Natural killer cell (primary cell): Measurements from ENCODE around the gene CARD8. TPM values are rescaled to one million over a fixed set of nuclear protein-coding genes. Genes with fewer than 3 reads are reported as not detected.

Source experiments
- ATAC-seq, 3 donors: fragments of 150-1000 bp in 2 of 3; fragments of 200-7000 bp in 1 of 3; cut with Tn5 transposase; 1 replicate in 1 of 3; 2 replicates in 2 of 3; pipeline ENCODE4 v1.10.0; 2021; ENCODE audit warnings: mild to moderate bottlenecking in 2 of 3, moderate library complexity in 2 of 3
- DNase-seq, 2 donors: peaks; one replicate each; pipeline versions ENCODE4 v3.0.0 to v3.0.0-alpha.2; 2013 to 2021; ENCODE audit warnings: mixed read lengths in 1 of 2
- H3K27ac ChIP-seq: one replicate; pipeline ENCODE4 v1.5.1; 2013; ENCODE audit warnings: mild to moderate bottlenecking, low read length
- H3K27me3 ChIP-seq: one replicate; pipeline ENCODE4 v1.6.1; 2013; ENCODE audit warnings: low read length; ENCODE audit not compliant: control insufficient read depth, insufficient read depth
- H3K36me3 ChIP-seq: one replicate; pipeline ENCODE4 v1.6.1; 2013; ENCODE audit warnings: low read length; ENCODE audit not compliant: control insufficient read depth, insufficient read depth
- H3K4me1 ChIP-seq: one replicate; pipeline ENCODE4 v1.6.1; 2013; ENCODE audit warnings: low read length; ENCODE audit not compliant: control insufficient read depth, insufficient read depth
- H3K4me3 ChIP-seq: one replicate; pipeline ENCODE4 v1.5.1; 2013; ENCODE audit warnings: low read length
- H3K9me3 ChIP-seq: one replicate; pipeline ENCODE4 v1.6.1; 2013; ENCODE audit warnings: low read length; ENCODE audit not compliant: control insufficient read depth, insufficient read depth
- H3K27ac Mint-ChIP-seq, 2 donors: one replicate each; pipeline ENCODE4 v1.8.0; 2022; ENCODE audit warnings: mild to moderate bottlenecking in 2 of 2, mixed read lengths in 2 of 2, moderate library complexity in 1 of 2
- H3K27me3 Mint-ChIP-seq, 2 donors: one replicate each; pipeline ENCODE4 v1.8.0; 2022; ENCODE audit warnings: low read depth in 2 of 2, mixed read lengths in 2 of 2
- H3K36me3 Mint-ChIP-seq: one replicate; pipeline ENCODE4 v1.8.0; 2022; ENCODE audit warnings: mixed read lengths
- H3K4me1 Mint-ChIP-seq, 2 donors: one replicate each; pipeline ENCODE4 v1.8.0; 2022; ENCODE audit warnings: mixed read lengths in 2 of 2
- H3K4me3 Mint-ChIP-seq: one replicate; pipeline ENCODE4 v1.8.0; 2022; ENCODE audit warnings: mild to moderate bottlenecking, moderate library complexity, mixed read lengths
- H3K9me3 Mint-ChIP-seq, 2 donors: one replicate each; pipeline ENCODE4 v1.8.0; 2022; ENCODE audit warnings: mixed read lengths in 2 of 2
- WGBS: methylation state at CpG from one replicate; pipeline ENCODE4 v1.1.7; 2013; ENCODE audit warnings: missing lambda C conversion rate; ENCODE audit not compliant: insufficient coverage; 5-methylcytosine and 5-hydroxymethylcytosine counted together
- intact Hi-C: fragments of 100-400 bp; cut with micrococcal nuclease; formaldehyde crosslinking; loops from one replicate; pipeline ENCODE4 v1.14.2; 2022
- total RNA-seq, 4 donors: library from RNA; stranded (reverse); fragments of 120-200 nt in 1 of 4; gene quantifications; one replicate each; pipeline versions ENCODE4 v1.2.3 to v1.2.4, GENCODE V29; 2013 to 2022
- TF ChIP-seq, protein P1 (sequence below): fragments of 200-600 bp; IDR thresholded peaks from one replicate; pipeline ENCODE4 v1.8.0; 2022; ENCODE audit warnings: antibody characterized with exemption

CARD8 gene
- total RNA-seq, 3 donors from 2014 or later (not counting 1 experiment from before 2014, with no cell fraction given): 147 to 216 (median 154) TPM

DNA sequence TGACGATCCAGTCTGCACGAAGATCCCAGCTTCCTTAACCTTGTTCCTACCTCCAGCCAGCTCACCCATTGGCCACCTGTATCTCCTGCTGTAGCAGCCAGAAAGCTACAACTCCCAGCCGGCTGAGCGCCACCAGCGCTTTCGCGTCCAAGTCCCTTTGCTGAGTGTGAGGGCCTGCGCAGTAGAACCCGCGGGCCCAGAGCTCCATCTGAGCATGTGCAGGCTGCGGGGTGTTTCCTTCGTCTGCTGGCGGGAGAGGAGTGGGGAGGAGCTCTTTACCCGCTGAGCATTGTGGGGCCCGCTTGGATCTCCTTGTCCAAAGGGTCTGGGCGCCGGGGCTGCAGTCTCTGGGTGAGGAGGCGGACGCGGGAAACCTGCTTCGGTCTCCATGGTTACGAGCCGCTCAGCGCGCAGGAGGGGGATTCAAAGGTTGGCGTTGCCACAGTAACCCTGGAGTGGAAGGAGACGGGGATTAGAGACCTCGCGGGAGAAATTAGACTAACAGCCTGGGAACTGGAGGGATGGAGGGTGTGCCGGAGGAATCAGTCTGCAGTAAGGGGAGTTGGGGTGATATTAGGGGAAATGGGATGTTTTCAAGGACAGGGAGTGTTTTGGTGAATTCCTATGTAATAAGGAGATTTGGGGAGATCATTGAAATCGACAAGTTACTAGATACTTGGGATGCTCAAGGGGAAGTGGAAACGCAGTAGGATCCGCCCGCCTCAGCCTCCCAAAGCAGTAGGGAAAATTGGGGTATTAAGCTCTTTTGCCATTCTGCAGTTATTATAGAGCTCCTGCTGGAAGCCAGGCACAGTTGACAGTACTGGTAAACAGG, 51.7 kb downstream of the CARD8 start:
- intact Hi-C loops: loop anchor here (1.0 kb wide), 1 partner anchor 56 kb away; no protein-coding TSS in a partner anchor
- ATAC-seq: peak; percentile 100
- peak overlapping the region; percentile 66 for H3K4me3 ChIP-seq

DNA sequence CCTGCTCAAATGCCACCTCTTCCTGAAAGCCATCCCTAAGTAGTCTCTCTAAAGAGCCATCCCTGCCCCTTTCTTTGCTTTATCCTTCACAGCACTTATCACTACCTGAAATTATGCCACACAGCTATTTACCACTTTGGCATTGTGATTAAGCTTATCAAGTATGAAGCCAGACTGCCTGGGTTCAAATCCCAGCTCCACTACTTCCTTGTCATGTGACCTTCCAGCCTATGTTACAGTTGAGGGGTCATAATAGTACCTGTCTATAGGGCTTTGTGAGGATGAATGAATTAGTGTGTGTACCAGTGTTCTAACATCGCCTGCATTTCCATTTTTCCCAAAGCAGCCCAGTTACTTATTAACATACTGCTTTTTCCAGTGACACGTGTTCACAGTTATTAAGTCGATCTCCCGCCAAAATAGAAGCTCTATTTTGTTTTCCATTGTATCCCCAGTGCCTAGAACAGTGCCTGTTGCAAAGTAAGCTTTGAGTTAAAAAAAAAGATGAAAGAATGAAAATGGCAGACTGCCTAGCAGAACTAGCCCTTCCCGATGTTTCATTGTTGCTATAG, 52.4 kb downstream of the CARD8 start:
- Mint-ChIP-seq H3K27me3 (no peaks in the 10 kb centered on the region), H3K4me1 (peaks cover 8 to 9% of the 10 kb centered on the region in 2 donors), H3K36me3 (no peaks in the 10 kb centered on the region), H3K27ac (no peak overlapping the region), H3K9me3 (no peaks in the 10 kb centered on the region), H3K4me3 (no peak overlapping the region)
- WGBS: 27% methylated on average over 5 of the region's 5 CpGs
- peaks cover 13% of the 10 kb centered on the region for H3K4me1 ChIP-seq
- intact Hi-C loops: loop anchor here (1.0 kb wide), 1 partner anchor 57 kb away; no protein-coding TSS in a partner anchor
- DNase-seq (peak in 1 of 2 donors; percentile 13), ATAC-seq (no peak)
- H3K4me3 ChIP-seq: peak overlapping the region; percentile 66
- peak overlapping the region; percentile 43 for H3K27ac ChIP-seq
- no peaks in the 10 kb centered on the region for H3K9me3 ChIP-seq
- no peaks in the 10 kb centered on the region for H3K36me3 ChIP-seq
- TF ChIP-seq, protein P1, sequence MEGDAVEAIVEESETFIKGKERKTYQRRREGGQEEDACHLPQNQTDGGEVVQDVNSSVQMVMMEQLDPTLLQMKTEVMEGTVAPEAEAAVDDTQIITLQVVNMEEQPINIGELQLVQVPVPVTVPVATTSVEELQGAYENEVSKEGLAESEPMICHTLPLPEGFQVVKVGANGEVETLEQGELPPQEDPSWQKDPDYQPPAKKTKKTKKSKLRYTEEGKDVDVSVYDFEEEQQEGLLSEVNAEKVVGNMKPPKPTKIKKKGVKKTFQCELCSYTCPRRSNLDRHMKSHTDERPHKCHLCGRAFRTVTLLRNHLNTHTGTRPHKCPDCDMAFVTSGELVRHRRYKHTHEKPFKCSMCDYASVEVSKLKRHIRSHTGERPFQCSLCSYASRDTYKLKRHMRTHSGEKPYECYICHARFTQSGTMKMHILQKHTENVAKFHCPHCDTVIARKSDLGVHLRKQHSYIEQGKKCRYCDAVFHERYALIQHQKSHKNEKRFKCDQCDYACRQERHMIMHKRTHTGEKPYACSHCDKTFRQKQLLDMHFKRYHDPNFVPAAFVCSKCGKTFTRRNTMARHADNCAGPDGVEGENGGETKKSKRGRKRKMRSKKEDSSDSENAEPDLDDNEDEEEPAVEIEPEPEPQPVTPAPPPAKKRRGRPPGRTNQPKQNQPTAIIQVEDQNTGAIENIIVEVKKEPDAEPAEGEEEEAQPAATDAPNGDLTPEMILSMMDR: no peak
- no peaks in the 10 kb centered on the region for H3K27me3 ChIP-seq

More for the DNA sequence above, 51.7 kb downstream of the CARD8 start:
- Mint-ChIP-seq H3K4me3 (no peak overlapping the region), H3K27me3 (no peaks in the 10 kb centered on the region), H3K27ac (no peak overlapping the region), H3K36me3 (no peaks in the 10 kb centered on the region), H3K9me3 (no peaks in the 10 kb centered on the region), H3K4me1 (peaks cover 8 to 9% of the 10 kb centered on the region in 2 donors)
- no peaks in the 10 kb centered on the region for H3K36me3 ChIP-seq
- DNase-seq: peak; percentile 82 to 94
- no peaks in the 10 kb centered on the region for H3K27me3 ChIP-seq
- peaks cover 13% of the 10 kb centered on the region for H3K4me1 ChIP-seq
- under 1% methylated on average over 34 of the region's 34 CpGs for WGBS
- H3K9me3 ChIP-seq: no peaks in the 10 kb centered on the region
- H3K27ac ChIP-seq: peak overlapping the region; percentile 43
- TF ChIP-seq, protein P1: no peak

DNA sequence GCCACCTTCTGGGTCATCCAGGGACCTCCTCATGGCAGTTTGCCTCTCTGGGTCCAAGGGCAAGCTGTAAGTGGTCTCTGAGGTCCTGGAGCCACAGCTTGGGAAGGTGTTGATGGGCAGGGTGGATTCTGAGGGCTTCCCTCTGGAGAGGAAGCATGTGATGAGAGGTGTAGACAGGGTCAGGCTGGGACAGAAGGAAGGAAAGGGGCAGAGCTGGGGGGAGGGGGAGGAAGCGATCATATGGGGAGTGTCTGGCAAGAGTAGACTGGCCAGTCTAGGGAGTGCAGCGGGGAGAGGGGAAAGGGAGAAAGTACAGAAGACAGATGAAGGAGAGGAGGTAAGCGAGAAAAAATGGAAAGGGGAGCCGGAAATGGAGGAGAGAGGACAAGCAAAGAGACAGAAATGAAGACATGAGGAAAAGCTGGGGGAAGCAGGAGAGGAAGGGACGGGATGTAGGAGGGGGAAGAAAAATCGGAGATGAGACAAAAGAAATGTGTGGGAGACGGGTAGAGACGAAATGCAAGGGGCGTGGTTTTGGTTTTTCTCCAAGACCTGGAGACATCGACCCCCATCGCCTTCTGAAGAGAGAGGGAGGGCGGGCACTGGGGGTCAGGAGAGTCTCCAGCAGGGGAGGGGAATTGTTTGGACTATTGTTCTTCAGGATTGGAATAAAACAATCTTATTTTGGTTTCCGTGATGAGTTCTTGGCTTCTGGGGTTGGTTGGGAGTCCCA, 58.6 kb downstream of the CARD8 start:
- H3K27ac Mint-ChIP-seq: no peak overlapping the region
- H3K4me3 Mint-ChIP-seq: no peak overlapping the region
- no peaks in the 10 kb centered on the region for H3K9me3 ChIP-seq
- TF ChIP-seq, protein P1: no peak
- peaks cover 11% of the 10 kb centered on the region for H3K4me1 ChIP-seq
- H3K36me3 ChIP-seq: no peaks in the 10 kb centered on the region
- no peaks in the 10 kb centered on the region for H3K36me3 Mint-ChIP-seq
- H3K4me1 Mint-ChIP-seq: peaks cover 4 to 6% of the 10 kb centered on the region in 2 donors
- no peak for DNase-seq
- intact Hi-C loops: no loop called here
- WGBS: 87% methylated on average over 13 of the region's 13 CpGs
- H3K9me3 Mint-ChIP-seq: no peaks in the 10 kb centered on the region
- no peaks in the 10 kb centered on the region for H3K27me3 Mint-ChIP-seq
- ATAC-seq: no peak
- H3K4me3 ChIP-seq: no peak overlapping the region
- H3K27ac ChIP-seq: no peak overlapping the region
- no peaks in the 10 kb centered on the region for H3K27me3 ChIP-seq
